Measurements from ENCODE around the gene PHF2. TPM values are rescaled to one million over a fixed set of nuclear protein-coding genes. Genes with fewer than 3 reads are reported as not detected.

PHF2 gene
- total RNA-seq, 3 donors from 2014 or later, result 24.8 to 26.9 (median 25.9) TPM

DNA sequence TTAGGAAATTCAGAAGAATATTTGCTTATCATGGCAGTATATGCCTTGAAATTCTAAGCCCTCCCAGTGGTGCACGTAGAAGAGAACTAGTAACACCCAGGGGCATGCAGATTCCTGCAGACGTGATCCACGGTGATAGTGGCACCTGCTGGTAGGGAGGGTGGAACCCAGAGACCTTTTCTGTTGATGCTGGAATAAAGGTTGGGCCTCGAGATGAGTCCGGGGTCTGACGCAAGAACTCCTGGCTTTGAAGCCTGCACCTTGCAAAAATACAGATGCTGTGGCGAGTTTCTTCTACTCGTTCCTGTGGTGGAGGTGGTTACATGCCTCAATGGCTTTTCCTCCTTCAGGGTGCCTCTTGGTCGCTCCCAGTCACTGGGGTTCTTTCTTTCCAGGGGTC is 39.5 kb upstream of the PHF2 start:
- TF ChIP-seq, protein P1, sequence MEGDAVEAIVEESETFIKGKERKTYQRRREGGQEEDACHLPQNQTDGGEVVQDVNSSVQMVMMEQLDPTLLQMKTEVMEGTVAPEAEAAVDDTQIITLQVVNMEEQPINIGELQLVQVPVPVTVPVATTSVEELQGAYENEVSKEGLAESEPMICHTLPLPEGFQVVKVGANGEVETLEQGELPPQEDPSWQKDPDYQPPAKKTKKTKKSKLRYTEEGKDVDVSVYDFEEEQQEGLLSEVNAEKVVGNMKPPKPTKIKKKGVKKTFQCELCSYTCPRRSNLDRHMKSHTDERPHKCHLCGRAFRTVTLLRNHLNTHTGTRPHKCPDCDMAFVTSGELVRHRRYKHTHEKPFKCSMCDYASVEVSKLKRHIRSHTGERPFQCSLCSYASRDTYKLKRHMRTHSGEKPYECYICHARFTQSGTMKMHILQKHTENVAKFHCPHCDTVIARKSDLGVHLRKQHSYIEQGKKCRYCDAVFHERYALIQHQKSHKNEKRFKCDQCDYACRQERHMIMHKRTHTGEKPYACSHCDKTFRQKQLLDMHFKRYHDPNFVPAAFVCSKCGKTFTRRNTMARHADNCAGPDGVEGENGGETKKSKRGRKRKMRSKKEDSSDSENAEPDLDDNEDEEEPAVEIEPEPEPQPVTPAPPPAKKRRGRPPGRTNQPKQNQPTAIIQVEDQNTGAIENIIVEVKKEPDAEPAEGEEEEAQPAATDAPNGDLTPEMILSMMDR (IDR thresholded peaks at IDR 0.05), result no peak
- H3K36me3 ChIP-seq, result no peaks in the 10 kb centered on the region
- intact Hi-C loops (cut with DNase I; ENCODE audit: low total_unique reads), result no loop called here

DNA sequence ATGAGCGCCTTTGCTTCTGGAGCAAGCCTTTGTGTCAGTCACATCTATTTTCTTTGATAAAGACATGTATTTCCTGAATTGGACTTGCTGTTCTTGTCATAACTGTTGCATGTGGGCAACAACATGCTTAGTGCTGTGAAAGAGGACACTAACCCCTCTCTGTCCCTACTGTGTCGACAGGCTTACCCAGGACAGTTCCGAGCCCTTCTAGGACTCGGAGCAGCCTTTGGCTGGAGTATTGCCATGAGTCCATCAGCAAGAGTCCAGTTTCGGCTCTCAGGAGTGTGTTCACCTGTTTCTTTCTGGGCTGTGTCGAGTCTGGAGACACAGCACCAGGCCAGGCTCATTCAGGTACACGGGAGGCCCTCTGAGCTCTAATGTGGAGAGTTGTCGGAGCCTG is 36.1 kb upstream of the PHF2 start:
- H3K27ac ChIP-seq, result no peak overlapping the region
- no peaks in the 10 kb centered on the region for H3K9me3 ChIP-seq
- no peak overlapping the region for H3K4me3 ChIP-seq
- H3K36me3 ChIP-seq, result no peaks in the 10 kb centered on the region
- H3K4me1 ChIP-seq, result no peaks in the 10 kb centered on the region
- DNase-seq (ENCODE audit: low spot score in 2 of 2), result no peak
- no peaks in the 10 kb centered on the region for H3K27me3 ChIP-seq
- TF ChIP-seq POLR2A (IDR thresholded peaks at IDR 0.05), result no peak
- no peak for TF ChIP-seq POLR2AphosphoS5 (IDR thresholded peaks at IDR 0.05)
- TF ChIP-seq, protein P1 (IDR thresholded peaks at IDR 0.05), result no peak
- intact Hi-C loops (cut with DNase I; ENCODE audit: low total_unique reads), result no loop called here

More for the DNA sequence above, 39.5 kb upstream of the PHF2 start:
- H3K4me1 ChIP-seq, result no peaks in the 10 kb centered on the region
- H3K4me3 ChIP-seq, result no peak overlapping the region
- H3K27ac ChIP-seq, result no peak overlapping the region
- H3K27me3 ChIP-seq, result no peaks in the 10 kb centered on the region
- DNase-seq (ENCODE audit: low spot score in 2 of 2), result no peak
- H3K9me3 ChIP-seq, result no peaks in the 10 kb centered on the region

DNA sequence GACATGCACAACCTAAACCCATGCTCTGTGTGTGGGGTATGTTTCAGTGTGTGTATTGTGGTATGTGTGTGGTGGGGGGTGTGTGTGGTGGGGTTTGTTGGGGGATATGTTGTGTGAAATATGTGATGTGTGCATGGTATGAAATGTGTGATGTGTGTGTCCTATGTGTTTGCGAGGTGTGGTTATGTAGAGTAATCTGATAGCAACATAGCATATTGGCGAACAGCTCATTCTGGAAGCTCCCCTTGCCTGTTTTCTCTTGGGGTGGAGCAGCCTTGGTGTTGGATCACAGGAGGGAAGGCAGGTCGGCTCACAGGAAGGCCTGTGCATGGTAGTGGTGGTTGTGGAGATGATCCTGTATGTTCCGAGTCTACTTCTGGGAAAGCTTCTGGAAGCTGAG is 35.4 kb upstream of the PHF2 start:
- no peaks in the 10 kb centered on the region for H3K9me3 ChIP-seq
- no peak for DNase-seq (ENCODE audit: low spot score in 2 of 2)
- no peaks in the 10 kb centered on the region for H3K36me3 ChIP-seq
- no peak overlapping the region for H3K4me3 ChIP-seq
- TF ChIP-seq POLR2A (IDR thresholded peaks at IDR 0.05), result no peak
- TF ChIP-seq, protein P1 (IDR thresholded peaks at IDR 0.05), result no peak
- no peak for TF ChIP-seq POLR2AphosphoS5 (IDR thresholded peaks at IDR 0.05)
- no peaks in the 10 kb centered on the region for H3K27me3 ChIP-seq
- intact Hi-C loops (cut with DNase I; ENCODE audit: low total_unique reads), result no loop called here
- no peaks in the 10 kb centered on the region for H3K4me1 ChIP-seq
- no peak overlapping the region for H3K27ac ChIP-seq

DNA sequence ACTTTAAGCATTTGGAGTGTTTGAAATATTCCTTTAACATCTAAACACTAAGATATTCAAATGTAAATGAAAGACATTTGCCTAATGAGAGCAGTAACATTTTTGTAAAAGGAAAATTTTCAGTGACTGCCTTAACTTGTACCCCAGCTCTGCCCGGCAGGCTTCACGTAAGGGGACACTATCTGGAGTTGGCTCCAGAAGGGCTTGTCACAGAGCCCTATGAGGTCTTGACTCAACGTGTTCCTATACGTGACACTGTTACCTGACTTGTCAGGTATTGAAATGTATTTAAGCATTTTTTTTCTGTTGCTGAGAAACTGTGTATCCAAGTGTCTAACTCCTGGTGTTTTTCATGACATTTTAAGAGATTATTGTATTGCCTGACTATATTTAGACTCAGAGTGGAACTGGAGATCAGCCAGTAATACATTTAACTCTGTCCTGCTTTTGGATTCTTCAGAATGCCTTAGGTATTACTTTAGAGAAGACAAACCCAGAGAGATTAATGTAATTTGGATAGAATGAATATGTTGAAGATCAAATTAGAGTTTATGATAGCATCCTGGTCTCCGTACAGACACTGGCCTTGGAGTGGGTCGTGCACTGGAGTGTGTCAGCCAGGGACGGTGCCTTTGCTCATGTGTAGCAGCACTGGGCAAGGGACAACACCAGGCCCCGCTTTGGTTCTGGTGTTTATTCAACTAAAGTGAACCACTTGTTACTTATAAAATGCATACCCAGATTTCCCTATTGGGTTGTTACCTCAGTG is 34.6 kb upstream of the PHF2 start:
- Histone ChIP-seq H3K36me3 (no peaks in the 10 kb centered on the region), H3K4me3 (no peak overlapping the region), H3K9me3 (no peaks in the 10 kb centered on the region), H3K27me3 (no peaks in the 10 kb centered on the region), H3K27ac (no peak overlapping the region), H3K4me1 (no peaks in the 10 kb centered on the region)
- DNase-seq (ENCODE audit: low spot score in 2 of 2), result no peak
- intact Hi-C loops (cut with DNase I; ENCODE audit: low total_unique reads), result no loop called here
- TF ChIP-seq, protein P1 (IDR thresholded peaks at IDR 0.05), result no peak
- no peak for TF ChIP-seq POLR2AphosphoS5 (IDR thresholded peaks at IDR 0.05)
- TF ChIP-seq POLR2A (IDR thresholded peaks at IDR 0.05), result no peak

DNA sequence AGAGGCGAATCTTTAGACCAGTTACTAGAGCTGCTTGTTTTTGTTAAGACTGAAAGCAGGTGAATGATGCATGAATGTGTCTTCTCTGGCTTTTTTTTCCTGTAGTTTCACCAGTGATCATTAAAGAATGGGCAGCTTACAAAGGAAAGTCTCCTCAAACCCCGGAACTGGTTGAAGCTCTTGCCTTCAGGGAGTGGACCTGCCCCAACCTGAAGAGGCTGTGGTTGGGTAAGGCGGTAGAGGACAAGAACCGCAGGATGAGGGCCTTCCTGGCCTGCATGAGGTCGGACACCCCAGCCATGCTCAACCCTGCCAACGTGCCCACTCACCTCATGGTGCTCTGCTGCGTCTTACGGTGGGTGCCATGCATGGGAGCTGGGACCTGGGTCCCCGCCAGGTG is 33.3 kb upstream of the PHF2 start:
- no peaks in the 10 kb centered on the region for H3K4me1 ChIP-seq
- no peaks in the 10 kb centered on the region for H3K27me3 ChIP-seq
- DNase-seq (ENCODE audit: low spot score in 2 of 2), result no peak
- H3K4me3 ChIP-seq, result no peak overlapping the region
- H3K9me3 ChIP-seq, result no peaks in the 10 kb centered on the region
- intact Hi-C loops (cut with DNase I; ENCODE audit: low total_unique reads), result no loop called here
- no peak overlapping the region for H3K27ac ChIP-seq
- no peaks in the 10 kb centered on the region for H3K36me3 ChIP-seq
- no peak for TF ChIP-seq POLR2A (IDR thresholded peaks at IDR 0.05)
- TF ChIP-seq, protein P1 (IDR thresholded peaks at IDR 0.05), result no peak
- no peak for TF ChIP-seq POLR2AphosphoS5 (IDR thresholded peaks at IDR 0.05)

Data from breast epithelium (tissue), 4 donors.